DMS114 treated with DMSO at 0.1 percent for 48 hours (cell line): ENCODE data around the gene CCBE1.
"Not testable (repeated sequence)": the region's sequence is repeated elsewhere in the genome, so short reads cannot be mapped to it uniquely, and the experiment has no call there.

Source experiments
- DNase-seq: peaks from one replicate; lab custom pipeline; 2025; ENCODE audit not compliant: unreplicated experiment; lab: John Stamatoyannopoulos, UW

Gene CCBE1

DNA sequence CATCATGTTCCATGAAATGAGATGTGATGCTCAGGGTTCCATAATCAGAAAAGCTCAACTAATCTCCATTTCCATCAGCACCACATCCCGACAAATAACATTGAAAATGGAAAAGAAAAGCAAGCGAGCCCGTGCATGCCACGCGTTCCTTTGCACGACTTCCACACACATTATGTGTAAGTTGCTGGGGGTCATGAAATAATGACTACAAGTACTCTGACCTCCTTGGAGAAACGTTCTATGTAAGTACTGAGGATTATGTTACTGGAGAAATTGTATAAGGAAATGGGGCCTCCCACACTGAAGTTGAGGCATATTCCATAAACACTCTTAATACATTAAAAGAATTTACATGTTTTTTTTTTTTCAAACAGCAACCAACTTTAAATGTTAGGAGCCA lies 38.3 kb downstream of the CCBE1 start:
- no peak for DNase-seq

GRCh38 chr18:59657012-59657411 lies 40.2 kb downstream of the CCBE1 start:
- DNase-seq, result no peak

DNA sequence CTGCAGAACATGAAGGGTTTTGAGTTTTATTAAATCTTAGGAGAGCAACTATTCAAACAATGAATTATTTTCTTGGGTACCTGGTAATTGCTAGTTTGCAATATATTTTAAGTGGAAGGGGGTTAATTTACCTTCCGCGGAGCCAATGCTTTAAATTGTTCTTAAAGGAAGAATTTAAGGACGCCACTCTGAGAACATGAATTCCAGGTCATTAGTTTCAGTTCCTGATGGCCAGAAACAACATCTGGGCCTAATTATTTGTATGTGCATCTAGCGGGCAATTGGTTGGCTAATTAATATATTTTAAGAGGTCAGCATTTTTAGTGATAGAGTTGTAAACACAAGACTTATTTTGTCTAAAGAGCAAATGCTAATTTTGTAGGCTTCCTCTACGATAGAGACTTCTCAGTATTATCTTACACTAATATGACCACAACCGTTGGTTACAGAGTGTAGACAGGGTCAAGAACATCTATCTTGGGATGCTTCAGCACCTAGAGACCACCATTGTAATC lies 40.8 kb downstream of the CCBE1 start:
- no peak for DNase-seq

DNA sequence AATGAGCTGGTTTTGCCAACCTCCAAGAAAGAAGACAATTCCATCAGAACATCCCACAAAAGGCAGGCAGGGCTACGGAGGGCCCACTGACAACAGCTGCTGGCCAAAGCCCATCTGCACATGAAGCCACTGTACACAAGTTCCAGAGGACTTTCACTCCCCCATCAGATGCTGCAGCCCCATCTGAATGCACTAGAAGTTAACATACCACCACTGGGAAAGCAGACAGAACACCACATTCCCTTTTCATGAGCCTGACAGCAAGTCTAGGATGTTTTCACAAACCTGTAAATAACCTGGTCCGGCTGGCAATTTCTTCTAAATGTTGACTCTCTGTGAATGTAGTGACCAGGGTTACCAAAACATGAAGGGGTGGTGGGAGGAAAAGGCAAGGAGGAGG lies 41.5 kb downstream of the CCBE1 start:
- no peak for DNase-seq

DNA sequence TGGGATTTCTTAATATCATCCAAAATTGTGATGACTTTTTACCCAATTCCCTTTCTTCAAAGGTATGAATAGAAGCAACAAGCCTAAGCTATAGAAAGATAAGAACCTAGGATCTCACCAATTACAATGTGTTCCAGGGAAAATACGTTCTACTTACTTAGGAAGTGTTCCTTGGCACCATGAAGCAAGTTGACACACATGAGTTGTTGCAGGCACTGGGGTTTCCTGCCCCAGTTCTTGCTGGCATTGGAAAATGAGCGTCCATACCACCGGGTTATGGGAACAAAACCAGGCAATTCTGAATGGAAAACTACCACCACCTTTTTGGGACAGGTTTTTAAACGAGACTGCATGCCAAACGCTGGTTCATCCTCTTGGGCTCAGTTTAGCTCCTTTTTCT lies 46.2 kb downstream of the CCBE1 start:
- no peak for DNase-seq

DNA sequence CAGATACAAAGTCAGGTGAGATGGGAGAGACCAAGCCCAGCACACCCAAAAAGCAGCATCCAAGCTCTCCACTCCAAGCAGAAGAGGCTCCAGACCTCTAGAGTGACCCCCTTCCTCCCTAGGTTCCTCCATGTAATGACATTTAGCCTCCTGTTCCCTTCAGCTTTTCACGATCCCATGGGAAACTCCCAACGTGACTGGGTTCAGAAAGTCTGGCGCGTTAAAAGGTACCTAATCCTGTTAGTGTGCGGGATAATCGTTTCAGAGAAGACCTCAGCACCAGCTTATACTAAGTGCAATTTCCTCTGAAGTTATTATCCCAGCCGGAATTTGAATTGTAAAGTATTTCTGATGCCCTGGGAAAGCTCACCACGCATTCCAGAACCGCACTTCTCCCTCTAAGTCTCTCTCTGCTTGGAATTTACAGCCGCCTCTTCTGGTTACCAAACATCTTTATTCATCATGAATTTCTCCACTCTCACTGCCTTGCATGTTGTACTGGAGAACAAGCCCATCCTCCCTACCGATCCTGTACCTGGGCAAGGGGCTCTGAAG lies 46.9 kb downstream of the CCBE1 start:
- DNase-seq, result no peak

- DNase-seq, result no peak
These were observed 47.6 kb downstream of the CCBE1 start for GRCh38 chr18:59649591-59649990.

- not testable (repeated sequence) for DNase-seq
These were observed 48.8 kb downstream of the CCBE1 start for GRCh38 chr18:59648469-59648868.

- no peak for DNase-seq
These were observed 50.3 kb downstream of the CCBE1 start for GRCh38 chr18:59646963-59647307.

DNA sequence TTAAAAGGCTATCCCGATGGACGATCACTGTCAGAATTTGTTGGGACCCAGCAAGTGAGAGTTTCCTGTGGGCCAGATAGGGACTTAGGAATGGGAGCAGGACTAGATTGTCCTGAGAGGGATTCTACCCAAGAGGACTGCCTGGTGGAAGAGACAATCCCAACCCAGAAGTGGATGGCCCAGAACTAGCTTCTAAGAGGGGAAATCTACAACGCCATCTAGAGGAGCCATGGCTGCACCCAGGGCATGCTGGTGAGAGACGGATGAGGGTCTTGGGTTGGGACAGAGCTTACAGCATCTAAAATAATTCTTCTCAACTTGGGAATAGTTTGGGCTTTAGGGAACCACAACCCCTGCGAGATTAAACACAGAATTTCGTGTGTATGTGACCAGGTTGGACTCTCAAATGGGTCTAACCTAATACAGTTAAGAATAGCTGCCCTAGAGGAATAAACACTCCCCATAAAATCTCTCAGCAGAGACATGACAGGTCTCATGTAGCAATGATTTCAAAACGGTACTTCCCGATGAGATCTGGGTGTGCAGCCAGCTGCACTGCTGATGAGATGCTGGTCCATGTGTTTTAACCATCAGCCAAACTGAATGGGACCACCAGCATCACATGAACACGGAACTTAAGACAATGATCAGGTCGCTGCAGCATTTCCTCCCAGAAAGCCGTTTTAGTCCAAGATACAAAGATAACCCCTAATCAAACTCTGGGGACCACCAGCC lies 50.8 kb downstream of the CCBE1 start:
- no peak for DNase-seq

DNA sequence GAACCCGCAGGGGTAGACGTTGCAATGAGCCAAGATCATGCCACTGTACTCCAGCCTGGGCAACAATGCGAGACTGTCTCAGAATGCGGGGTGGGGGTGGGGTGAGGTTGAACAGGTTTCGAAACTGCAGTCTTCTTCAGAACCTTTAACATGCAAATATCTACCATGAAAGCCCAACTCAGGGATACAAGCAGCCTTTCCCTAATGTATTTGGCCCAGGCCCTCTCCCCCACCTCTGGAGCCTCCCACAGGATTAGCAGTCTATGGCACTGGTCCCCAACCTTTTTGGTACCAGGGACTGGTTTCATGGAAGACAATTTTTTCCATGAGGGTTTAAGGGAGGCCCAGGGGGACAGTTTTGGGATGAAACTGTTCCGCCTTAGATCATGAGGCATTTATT lies 53.5 kb downstream of the CCBE1 start:
- DNase-seq, result no peak

GRCh38 chr18:59640721-59641120 lies 56.5 kb downstream of the CCBE1 start:
- DNase-seq, result no peak

DNA sequence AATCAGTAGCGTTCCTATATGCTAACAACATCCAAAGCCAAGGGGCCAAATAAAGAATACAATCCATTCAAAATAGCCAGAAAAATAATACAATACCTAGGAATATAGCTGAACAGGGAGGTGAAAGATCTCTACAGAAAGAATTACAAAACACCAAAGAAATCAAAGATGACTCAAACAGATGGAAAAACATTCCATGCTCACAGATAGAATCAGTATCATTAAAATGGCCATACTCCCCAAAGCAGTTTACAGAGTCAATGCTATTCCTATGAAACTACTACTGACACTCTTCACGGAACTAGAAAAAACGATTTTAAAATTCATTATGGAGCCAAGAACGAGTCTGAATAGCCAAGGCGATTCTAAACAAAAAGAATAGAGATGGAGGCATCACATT lies 57.4 kb downstream of the CCBE1 start:
- no peak for DNase-seq

DNA sequence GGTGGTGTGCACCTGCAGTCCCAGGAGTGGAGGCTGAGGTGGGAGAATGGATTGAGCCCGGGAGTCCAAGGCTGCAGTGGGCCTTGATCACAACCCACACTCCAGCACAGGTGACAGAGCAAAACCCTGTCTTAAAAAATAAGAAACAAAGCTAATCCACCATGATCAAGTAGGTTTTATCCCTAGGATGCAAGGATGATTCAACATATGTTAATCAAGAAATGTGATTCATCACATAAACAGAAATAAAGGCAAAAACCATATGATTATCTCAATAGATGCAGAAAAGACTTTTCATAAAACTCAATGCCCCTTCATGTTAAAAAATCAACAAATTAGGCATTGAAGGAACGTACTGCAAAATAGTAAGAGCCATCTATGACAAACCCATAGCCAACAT lies 58.1 kb downstream of the CCBE1 start:
- DNase-seq, result no peak

- no peak for DNase-seq
These were observed 63.2 kb downstream of the CCBE1 start for GRCh38 chr18:59633961-59634485.

DNA sequence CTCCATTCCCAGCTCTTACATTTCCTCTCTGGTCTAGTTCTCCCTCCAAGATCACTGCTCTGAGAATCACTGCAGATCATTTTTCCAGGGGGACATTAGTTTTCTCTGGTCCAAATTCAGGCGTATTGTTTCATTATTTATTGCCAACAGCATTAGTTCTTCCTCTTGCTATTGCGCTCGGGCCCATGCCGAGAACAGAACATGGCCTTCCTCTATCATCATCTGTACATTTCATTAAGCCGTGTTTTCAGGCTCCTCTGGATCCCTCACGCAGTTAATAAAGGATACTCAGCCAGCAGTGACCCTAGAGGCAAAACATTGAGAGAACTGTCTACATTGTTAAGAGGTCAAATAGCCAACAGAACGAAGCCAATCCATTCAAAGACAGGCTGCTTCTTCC lies 63.9 kb downstream of the CCBE1 start:
- DNase-seq, result no peak

- no peak for DNase-seq
These were observed 65.5 kb downstream of the CCBE1 start for GRCh38 chr18:59631583-59632181.

DNA sequence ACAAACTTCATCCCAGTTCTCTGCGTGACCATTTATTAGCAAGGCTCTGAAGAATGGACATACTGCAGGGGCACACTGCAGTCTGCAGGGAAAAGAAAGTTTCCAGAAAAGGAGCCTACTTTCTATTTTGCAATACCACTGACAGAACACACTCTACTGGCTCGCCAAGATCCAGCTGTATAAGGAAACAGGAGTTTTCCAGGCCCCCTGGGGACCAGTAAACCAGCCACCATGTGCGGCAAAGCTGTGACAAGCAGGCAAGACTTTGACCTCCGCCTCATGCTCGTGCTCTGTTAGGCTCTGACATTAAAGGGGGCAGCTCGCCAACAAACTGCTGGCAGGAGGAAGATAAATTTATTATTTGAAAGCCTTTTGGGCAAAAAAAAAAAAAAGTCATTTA lies 67.3 kb downstream of the CCBE1 start:
- DNase-seq, result no peak

DNA sequence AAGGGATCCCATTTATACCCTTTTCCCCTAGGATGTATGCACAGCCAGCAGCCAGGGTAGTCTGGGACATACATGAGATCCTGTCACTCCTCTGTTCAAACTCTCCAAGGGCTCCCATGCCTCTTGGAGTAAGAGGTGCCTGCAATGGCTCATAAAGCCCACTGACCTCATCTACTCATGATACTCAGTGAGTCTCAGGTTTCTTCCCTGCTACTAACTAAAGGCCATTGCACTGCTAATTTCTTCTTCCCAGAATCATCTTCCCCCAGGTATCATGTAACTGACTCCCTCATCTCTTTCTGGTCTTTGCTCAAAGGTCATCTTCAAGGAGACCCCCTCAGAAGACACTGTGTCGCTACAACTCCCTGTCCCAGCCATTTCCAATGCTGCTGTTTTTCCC lies 68.2 kb downstream of the CCBE1 start:
- DNase-seq, result no peak

GRCh38 chr18:59627414-59627813 lies 69.8 kb downstream of the CCBE1 start:
- no peak for DNase-seq

DNA sequence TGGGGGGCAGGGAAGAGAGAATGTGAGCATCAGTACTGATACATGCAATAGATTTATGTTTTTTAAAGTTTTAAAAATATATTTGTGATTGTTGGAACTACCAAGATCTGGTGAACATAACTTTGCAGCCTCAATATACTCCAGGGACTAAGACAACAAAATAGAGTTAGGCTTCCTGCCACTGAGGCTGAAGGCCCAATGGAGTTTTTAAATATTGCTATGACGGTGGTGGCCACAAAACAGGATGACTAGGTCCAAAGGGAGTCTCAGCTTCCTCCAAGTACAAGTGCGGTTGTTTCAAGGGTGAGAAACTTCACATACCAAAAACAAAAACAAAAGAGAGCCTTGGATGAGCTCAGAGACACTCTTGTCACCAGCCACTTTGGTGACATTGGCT lies 72.9 kb downstream of the CCBE1 start:
- DNase-seq, result no peak
